Hepatocyte (in vitro differentiated cells): ENCODE data around the gene KAT5. TPM values are rescaled to one million over a fixed set of nuclear protein-coding genes. Genes with fewer than 3 reads are reported as not detected.
A peak's percentile ranks its signal among the peaks of the same experiment; 100 is the strongest.

ENCODE experiments used
- DNase-seq: peaks from one replicate; pipeline ENCODE4 v3.0.0-alpha.2; 2016; ENCODE audit warnings: low spot score
- H2AFZ ChIP-seq: fragments of 200-600 bp; sonication (generic); 2 replicates; pipeline ENCODE4 v1.6.0; 2016; ENCODE audit warnings: antibody characterized with exemption, mild to moderate bottlenecking
- H3K27ac ChIP-seq: fragments of 200-600 bp; sonication (generic); 2 replicates; pipeline ENCODE4 v1.5.1; 2016; ENCODE audit warnings: mild to moderate bottlenecking
- H3K27me3 ChIP-seq: fragments of 200-600 bp; sonication (generic); 2 replicates; pipeline ENCODE4 v1.6.1; 2016
- H3K36me3 ChIP-seq: fragments of 200-600 bp; sonication (generic); replicated peaks from 2 replicates; pipeline ENCODE4 v1.5.1; 2016; ENCODE audit warnings: low read depth; ENCODE audit not compliant: insufficient read depth
- H3K4me1 ChIP-seq: fragments of 200-600 bp; sonication (generic); 2 replicates; pipeline ENCODE4 v1.5.1; 2016; ENCODE audit warnings: mild to moderate bottlenecking, moderate library complexity; ENCODE audit not compliant: insufficient read depth
- H3K4me2 ChIP-seq: fragments of 200-600 bp; sonication (generic); 2 replicates; pipeline ENCODE4 v1.6.0; 2016
- H3K4me3 ChIP-seq: fragments of 200-600 bp; sonication (generic); 2 replicates; pipeline ENCODE4 v1.5.1; 2016; ENCODE audit warnings: mild to moderate bottlenecking
- H3K79me2 ChIP-seq: fragments of 200-600 bp; sonication (generic); 2 replicates; pipeline ENCODE4 v1.6.0; 2017; ENCODE audit warnings: mild to moderate bottlenecking
- H3K9me2 ChIP-seq: fragments of 200-600 bp; sonication (generic); replicated peaks from 2 replicates; pipeline ENCODE4 v1.6.0; 2017; ENCODE audit warnings: mild to moderate bottlenecking; ENCODE audit not compliant: insufficient read depth
- H3K9me3 ChIP-seq: fragments of 200-600 bp; sonication (generic); 2 replicates; pipeline ENCODE4 v1.5.1; 2016; ENCODE audit warnings: low read depth, mild to moderate bottlenecking
- H4K20me1 ChIP-seq: fragments of 200-600 bp; sonication (generic); 2 replicates; pipeline ENCODE4 v1.6.0; 2016; ENCODE audit warnings: mild to moderate bottlenecking; ENCODE audit not compliant: insufficient read depth, poor library complexity, severe bottlenecking
- CTCF ChIP-seq: fragments of 200-600 bp; sonication (generic); IDR thresholded peaks from 2 replicates; pipeline ENCODE4 v1.5.1; 2016; ENCODE audit warnings: antibody characterized with exemption, mild to moderate bottlenecking; ENCODE audit not compliant: poor library complexity
- EZH2 ChIP-seq: fragments of 200-600 bp; sonication (generic); IDR thresholded peaks from 2 replicates; pipeline ENCODE4 v1.6.1; 2016; ENCODE audit warnings: antibody characterized with exemption, mild to moderate bottlenecking, borderline replicate concordance
- EZH2phosphoT487 ChIP-seq: fragments of 200-600 bp; sonication (generic); IDR thresholded peaks from one replicate; pipeline ENCODE4 v1.6.1; 2018; ENCODE audit warnings: antibody characterized with exemption, mild to moderate bottlenecking, low read depth, moderate library complexity; ENCODE audit not compliant: unreplicated experiment, severe bottlenecking
- WGBS: methylation state at CpG from one replicate; pipeline ENCODE4 v1.1.6; 2016; ENCODE audit warnings: low lambda C conversion rate; ENCODE audit errors: missing lambda C conversion rate; 5-methylcytosine and 5-hydroxymethylcytosine counted together
- polyA plus RNA-seq: library from polyadenylated mRNA; unstranded; fragments of >200 nt; fragmentation: Nextera tagmentation; extraction: Ambion mirVana; gene quantifications from 2 replicates; pipeline ENCODE4 v1.2.1, GENCODE V29; 2016
- total RNA-seq: library from RNA; depleted of rRNA; stranded (reverse); fragments of >200 nt; gene quantifications from 2 replicates; pipeline ENCODE4 v1.2.3, GENCODE V29; 2014

The KAT5 gene
- total and polyA plus RNA-seq, 2 experiments from 2014 or later: 41.7 to 53.1 TPM

DNA sequence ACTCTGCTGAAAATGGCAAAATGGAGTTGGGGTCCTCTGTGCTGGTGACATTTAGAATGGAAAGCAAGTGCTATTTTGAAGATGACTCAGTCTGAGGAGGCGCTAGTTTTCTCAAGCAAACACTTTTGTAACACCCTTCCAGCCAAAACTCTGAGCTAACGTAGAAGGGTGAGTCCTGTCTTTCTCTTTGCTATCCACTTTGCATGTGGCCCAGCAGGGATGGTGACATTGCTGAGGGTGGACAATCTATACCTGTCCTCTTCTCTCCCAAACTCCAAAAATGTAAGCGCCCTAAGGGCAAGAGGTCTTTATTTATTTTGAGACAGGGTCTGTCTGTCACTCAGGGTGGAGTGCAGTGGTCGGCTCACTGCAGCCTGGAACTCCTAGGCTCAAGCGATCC, 3.6 kb upstream of the KAT5 start:
- no peaks in the 10 kb centered on the region for H3K4me1 ChIP-seq

DNA sequence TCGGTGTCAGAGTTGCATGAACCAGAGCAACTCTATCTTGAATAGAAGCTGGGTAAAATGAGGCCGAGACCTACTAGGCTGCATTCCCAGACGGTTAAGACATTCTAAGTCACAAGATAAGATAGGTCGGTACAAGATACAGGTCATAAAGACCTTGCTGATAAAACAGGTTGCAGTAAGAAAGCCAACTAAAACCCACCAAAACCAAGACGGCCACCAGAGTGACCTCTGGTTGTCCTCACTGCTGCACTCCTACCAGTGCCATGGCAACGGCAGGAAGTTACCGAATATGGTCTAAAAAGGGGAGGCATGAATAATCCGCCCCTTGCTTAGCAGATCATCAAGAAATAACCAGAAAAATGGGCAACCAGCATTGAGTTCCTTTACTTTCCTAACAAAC, 2.4 kb upstream of the KAT5 start:
- Histone ChIP-seq H3K79me2 (peaks cover 21% of the 10 kb centered on the region), H2AFZ (no peak overlapping the region), H3K9me2 (no peaks in the 10 kb centered on the region), H3K4me3 (no peak overlapping the region), H3K27ac (peak overlapping the region; percentile 79), H3K36me3 (no peaks in the 10 kb centered on the region), H3K4me2 (no peak overlapping the region), H3K9me3 (no peaks in the 10 kb centered on the region), H4K20me1 (no peaks in the 10 kb centered on the region), H3K27me3 (no peaks in the 10 kb centered on the region), H3K4me1 (no peaks in the 10 kb centered on the region)
- TF ChIP-seq EZH2: no peak
- TF ChIP-seq EZH2phosphoT487: no peak
- no peak for TF ChIP-seq CTCF
- WGBS: 44% methylated on average over 8 of the region's 8 CpGs
- peak; percentile 59 for DNase-seq

More for the DNA sequence above, 3.6 kb upstream of the KAT5 start:
- Histone ChIP-seq H3K9me2 (no peaks in the 10 kb centered on the region), H3K36me3 (no peaks in the 10 kb centered on the region), H4K20me1 (no peaks in the 10 kb centered on the region), H3K4me2 (no peak overlapping the region), H3K27ac (no peak overlapping the region), H3K4me3 (no peak overlapping the region), H3K79me2 (peaks cover 9% of the 10 kb centered on the region), H3K9me3 (no peaks in the 10 kb centered on the region), H2AFZ (no peak overlapping the region), H3K27me3 (no peaks in the 10 kb centered on the region)
- TF ChIP-seq EZH2phosphoT487 (no peak), EZH2 (no peak), CTCF (no peak)
- DNase-seq: no peak
- WGBS: 87% methylated on average over 5 of the region's 5 CpGs

DNA sequence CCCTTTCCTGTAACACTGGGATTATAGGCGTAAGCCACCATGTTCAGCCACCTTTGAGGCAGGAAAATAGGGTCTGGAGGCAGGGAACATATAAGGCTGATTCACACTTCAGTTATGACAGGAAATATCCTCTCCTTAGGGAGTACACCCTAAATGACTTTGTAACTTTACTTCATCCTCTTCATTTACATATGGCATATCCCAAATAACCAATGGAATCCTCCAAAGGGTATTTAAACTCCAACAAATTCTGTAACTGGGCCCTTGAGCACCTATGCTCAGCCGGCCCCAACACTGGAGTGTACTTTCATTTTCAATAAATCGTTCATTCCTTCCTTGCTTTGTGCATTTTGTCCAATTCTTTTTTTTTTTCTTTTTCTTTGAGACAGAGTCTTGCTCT, 1.6 kb upstream of the KAT5 start:
- Histone ChIP-seq H3K27me3 (no peaks in the 10 kb centered on the region), H3K4me3 (no peak overlapping the region), H3K4me2 (no peak overlapping the region), H3K9me2 (no peaks in the 10 kb centered on the region), H2AFZ (no peak overlapping the region), H4K20me1 (no peaks in the 10 kb centered on the region), H3K36me3 (no peaks in the 10 kb centered on the region), H3K79me2 (peaks cover 24% of the 10 kb centered on the region), H3K9me3 (no peaks in the 10 kb centered on the region), H3K27ac (peak overlapping the region; percentile 33), H3K4me1 (no peaks in the 10 kb centered on the region)
- no peak for DNase-seq
- TF ChIP-seq EZH2: no peak
- no peak for TF ChIP-seq EZH2phosphoT487
- no peak for TF ChIP-seq CTCF
- WGBS: 98% methylated on average over 3 of the region's 3 CpGs

DNA sequence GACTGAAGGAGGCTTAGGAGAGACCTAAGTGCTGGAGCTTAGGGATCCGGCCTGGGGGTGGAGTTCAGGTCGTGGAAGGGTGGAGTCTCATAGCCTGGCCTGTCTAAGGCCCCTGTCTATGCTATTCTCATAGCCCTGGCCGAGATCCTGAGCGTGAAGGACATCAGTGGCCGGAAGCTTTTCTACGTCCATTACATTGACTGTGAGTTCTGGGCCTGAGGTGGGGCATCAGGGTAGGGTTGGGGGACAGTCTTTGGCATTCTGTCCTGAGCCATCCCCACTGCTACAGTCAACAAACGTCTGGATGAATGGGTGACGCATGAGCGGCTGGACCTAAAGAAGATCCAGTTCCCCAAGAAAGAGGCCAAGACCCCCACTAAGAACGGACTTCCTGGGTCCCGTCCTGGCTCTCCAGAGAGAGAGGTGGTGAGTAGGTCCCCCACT, 603 bp downstream of the KAT5 start:
- H3K9me2 ChIP-seq: no peaks in the 10 kb centered on the region
- H3K4me2 ChIP-seq: peak overlapping the region; percentile 77
- no peaks in the 10 kb centered on the region for H3K36me3 ChIP-seq
- peak overlapping the region; percentile 67 for H3K4me3 ChIP-seq
- no peaks in the 10 kb centered on the region for H4K20me1 ChIP-seq
- peak overlapping the region; percentile 99 for H3K27ac ChIP-seq
- H3K79me2 ChIP-seq: peaks cover 26% of the 10 kb centered on the region
- no peaks in the 10 kb centered on the region for H3K4me1 ChIP-seq
- no peak for TF ChIP-seq EZH2phosphoT487
- TF ChIP-seq EZH2: no peak
- H3K27me3 ChIP-seq: no peaks in the 10 kb centered on the region
- 49% methylated on average over 11 of the region's 11 CpGs for WGBS
- DNase-seq: no peak
- H2AFZ ChIP-seq: no peak overlapping the region
- no peaks in the 10 kb centered on the region for H3K9me3 ChIP-seq
